Astrocyte (in vitro differentiated cells and primary cell): ENCODE results near the gene UBE2L6. TPM values are rescaled to one million over a fixed set of nuclear protein-coding genes. Genes with fewer than 3 reads are reported as not detected.

Experiments used
- DNase-seq: peaks from one replicate; pipeline ENCODE4 v3.0.0-alpha.2; 2010; ENCODE audit warnings: low read depth
- FAIRE-seq: peaks from 2 replicates; lab custom pipeline; 2011; peaks lifted over from hg19 to GRCh38; lab: Jason Lieb, UNC
- H2AFZ ChIP-seq: 2 replicates; pipeline ENCODE4 v1.6.0; 2012; ENCODE audit warnings: low read depth, low read length, inconsistent platforms
- H3K27ac ChIP-seq: 2 replicates; pipeline ENCODE4 v1.5.1; 2011; ENCODE audit warnings: low read depth, low read length, inconsistent platforms
- H3K27me3 ChIP-seq: 2 replicates; pipeline ENCODE4 v1.6.0; 2011; ENCODE audit warnings: low read length, inconsistent platforms; ENCODE audit not compliant: insufficient read depth
- H3K36me3 ChIP-seq: 2 replicates; pipeline ENCODE4 v1.5.1; 2011; ENCODE audit warnings: low read length, inconsistent platforms; ENCODE audit not compliant: insufficient read depth
- H3K4me1 ChIP-seq: 2 replicates; pipeline ENCODE4 v1.5.1; 2011; ENCODE audit warnings: low read length, inconsistent platforms; ENCODE audit not compliant: insufficient read depth
- H3K4me2 ChIP-seq: 2 replicates; pipeline ENCODE4 v1.6.0; 2012; ENCODE audit warnings: low read length, inconsistent platforms
- H3K4me3 ChIP-seq: 2 replicates; pipeline ENCODE4 v1.5.1; 2011; ENCODE audit warnings: low read depth, mild to moderate bottlenecking, low read length, inconsistent platforms; ENCODE audit not compliant: insufficient read depth
- H3K79me2 ChIP-seq: 2 replicates; pipeline ENCODE4 v1.6.0; 2012; ENCODE audit warnings: mild to moderate bottlenecking, low read length, inconsistent platforms; ENCODE audit not compliant: insufficient read depth
- H3K9ac ChIP-seq: 2 replicates; pipeline ENCODE4 v1.6.0; 2012; ENCODE audit warnings: mild to moderate bottlenecking, low read length, inconsistent platforms
- H3K9me3 ChIP-seq: 2 replicates; pipeline ENCODE4 v1.5.1; 2012; ENCODE audit warnings: low read depth, mild to moderate bottlenecking, low read length, inconsistent platforms; ENCODE audit not compliant: insufficient read depth
- H4K20me1 ChIP-seq: 2 replicates; pipeline ENCODE4 v1.6.0; 2012; ENCODE audit warnings: low read length, inconsistent platforms; ENCODE audit not compliant: insufficient read depth
- H3K27ac Mint-ChIP-seq: one replicate; pipeline ENCODE4 v1.8.0; 2021; ENCODE audit warnings: mild to moderate bottlenecking, mixed read lengths; ENCODE audit not compliant: unreplicated experiment
- H3K27me3 Mint-ChIP-seq: one replicate; pipeline ENCODE4 v1.8.0; 2021; ENCODE audit warnings: low read depth, mixed read lengths; ENCODE audit not compliant: unreplicated experiment
- H3K36me3 Mint-ChIP-seq: one replicate; pipeline ENCODE4 v1.8.0; 2021; ENCODE audit warnings: low read depth, mixed read lengths; ENCODE audit not compliant: unreplicated experiment
- H3K4me1 Mint-ChIP-seq: one replicate; pipeline ENCODE4 v1.8.0; 2021; ENCODE audit warnings: low read depth, mixed read lengths; ENCODE audit not compliant: unreplicated experiment
- H3K4me3 Mint-ChIP-seq: one replicate; pipeline ENCODE4 v1.8.0; 2021; ENCODE audit warnings: mild to moderate bottlenecking, moderate library complexity, mixed read lengths; ENCODE audit not compliant: unreplicated experiment
- H3K9me3 Mint-ChIP-seq: one replicate; pipeline ENCODE4 v1.8.0; 2021; ENCODE audit warnings: mild to moderate bottlenecking, mixed read lengths; ENCODE audit not compliant: unreplicated experiment
- CTCF ChIP-seq: IDR thresholded peaks from 2 replicates; pipeline ENCODE4 v1.5.1; 2011; ENCODE audit warnings: low read depth, mild to moderate bottlenecking, inconsistent platforms, low read length, moderate library complexity; ENCODE audit not compliant: insufficient read depth
- EZH2 ChIP-seq: IDR thresholded peaks from 2 replicates; pipeline ENCODE4 v1.6.1; 2012; ENCODE audit warnings: mild to moderate bottlenecking, low read length, inconsistent platforms; ENCODE audit not compliant: insufficient read depth
- total RNA-seq: library from RNA; stranded (reverse); gene quantifications from 2 replicates; pipeline ENCODE4 v1.2.1, GENCODE V29; 2021

The UBE2L6 gene
- total RNA-seq, 1 donor from 2014 or later, result 159 TPM

DNA sequence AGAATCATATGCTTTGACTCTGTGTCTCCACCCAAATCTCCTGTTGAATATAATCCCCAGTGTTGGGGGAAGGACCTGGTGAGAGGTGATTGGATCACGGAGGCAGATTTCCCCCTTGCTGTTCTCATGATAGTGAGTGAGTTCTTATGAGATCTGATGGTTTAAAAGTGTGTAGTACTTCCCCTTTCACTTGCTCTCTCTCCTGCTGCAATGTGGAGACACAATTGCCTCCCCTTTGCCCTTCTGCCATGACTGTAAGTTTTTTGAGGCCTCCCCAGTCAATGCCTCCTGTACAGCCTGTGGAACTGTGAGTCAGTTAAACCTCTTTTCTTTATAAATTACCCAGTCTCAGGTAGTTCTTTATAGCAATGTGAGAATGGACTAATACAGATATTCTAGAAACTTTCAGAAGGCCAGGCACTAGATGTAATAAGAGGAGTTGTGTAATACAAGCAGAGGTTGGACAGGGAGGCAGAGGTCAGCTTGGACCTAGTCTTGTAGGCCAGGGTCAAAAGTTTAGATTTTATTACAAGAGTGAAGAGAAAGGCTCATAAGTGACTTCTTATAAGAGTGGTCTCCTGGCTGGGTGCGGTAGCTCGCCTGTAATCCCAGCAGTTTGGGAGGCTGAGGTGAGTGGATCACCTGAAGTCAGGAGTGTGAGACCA lies 20.7 kb upstream of the UBE2L6 start:
- no peak overlapping the region for H3K27ac Mint-ChIP-seq
- H3K27ac ChIP-seq, result no peak overlapping the region
- H3K9ac ChIP-seq, result no peak overlapping the region
- no peaks in the 10 kb centered on the region for H3K27me3 Mint-ChIP-seq
- no peak overlapping the region for H3K4me3 ChIP-seq
- H3K27me3 ChIP-seq, result peaks cover 7% of the 10 kb centered on the region
- no peaks in the 10 kb centered on the region for H3K4me1 ChIP-seq
- H3K4me2 ChIP-seq, result no peak overlapping the region
- H3K9me3 Mint-ChIP-seq, result peaks cover 2% of the 10 kb centered on the region
- H3K4me1 Mint-ChIP-seq, result peaks cover 18% of the 10 kb centered on the region
- DNase-seq (no peak), FAIRE-seq (no peak)
- no peaks in the 10 kb centered on the region for H3K79me2 ChIP-seq
- no peaks in the 10 kb centered on the region for H3K36me3 ChIP-seq
- H3K36me3 Mint-ChIP-seq, result peaks cover 2% of the 10 kb centered on the region
- no peaks in the 10 kb centered on the region for H4K20me1 ChIP-seq
- no peaks in the 10 kb centered on the region for H3K9me3 ChIP-seq
- H2AFZ ChIP-seq, result no peak overlapping the region
- H3K4me3 Mint-ChIP-seq, result no peak overlapping the region
- TF ChIP-seq EZH2, result no peak
- TF ChIP-seq CTCF, result no peak

DNA sequence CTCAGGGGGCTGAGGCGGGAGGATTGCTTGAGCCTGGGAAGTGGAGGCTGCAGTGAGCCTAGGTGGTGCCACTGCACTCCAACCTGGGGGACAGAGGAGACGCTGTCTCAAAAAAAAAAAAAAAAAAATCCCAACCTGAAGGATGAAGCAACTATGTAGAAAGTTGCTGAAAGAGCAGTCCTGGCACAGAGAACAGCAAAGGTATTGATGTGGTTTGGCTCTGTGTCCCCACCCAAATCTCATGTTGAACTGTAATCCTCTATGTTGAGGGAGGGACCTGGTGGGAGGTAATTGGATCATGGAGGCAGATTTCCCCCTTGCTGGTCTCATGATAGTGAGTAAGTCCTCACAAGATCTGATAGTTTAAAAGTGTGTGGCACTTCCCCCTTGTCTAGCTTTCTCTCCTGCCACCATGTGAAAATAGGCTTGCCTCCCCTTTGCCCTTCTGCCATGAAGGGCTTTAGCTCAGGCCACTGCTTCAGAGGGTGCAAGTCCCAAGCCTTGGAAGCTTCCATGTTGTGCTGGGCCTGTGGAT lies 19.3 kb upstream of the UBE2L6 start:
- Histone ChIP-seq H3K4me1 (no peaks in the 10 kb centered on the region), H3K4me3 (no peak overlapping the region), H3K79me2 (no peaks in the 10 kb centered on the region), H3K36me3 (no peaks in the 10 kb centered on the region), H3K27me3 (peaks cover 7% of the 10 kb centered on the region), H3K9ac (no peak overlapping the region), H3K9me3 (no peaks in the 10 kb centered on the region), H3K27ac (no peak overlapping the region), H3K4me2 (no peak overlapping the region), H2AFZ (no peak overlapping the region), H4K20me1 (no peaks in the 10 kb centered on the region)
- Mint-ChIP-seq H3K27ac (no peak overlapping the region), H3K4me3 (no peak overlapping the region), H3K36me3 (peaks cover 2% of the 10 kb centered on the region), H3K9me3 (peaks cover 2% of the 10 kb centered on the region), H3K27me3 (no peaks in the 10 kb centered on the region), H3K4me1 (peaks cover 15% of the 10 kb centered on the region)
- DNase-seq, result no peak
- FAIRE-seq, result no peak
- TF ChIP-seq CTCF (no peak), EZH2 (no peak)

DNA sequence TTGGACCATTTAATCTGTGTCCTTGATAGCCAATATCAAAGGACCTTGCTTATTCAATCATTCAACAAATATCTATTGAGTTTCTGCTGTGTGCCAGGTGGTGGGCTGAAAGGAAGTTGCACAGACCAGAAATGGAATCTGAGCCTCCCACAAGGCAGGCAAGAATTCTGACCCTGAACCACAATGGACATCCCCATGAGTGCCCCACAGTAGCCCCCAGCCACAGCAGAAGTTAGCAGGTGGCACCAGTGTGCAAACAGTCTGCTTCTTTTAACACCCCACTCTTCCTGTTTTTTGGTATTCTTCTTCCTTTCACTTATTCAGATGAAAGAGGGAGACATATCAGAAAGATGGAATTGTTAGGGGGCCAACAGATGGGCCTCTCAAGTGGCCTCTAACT lies 17.8 kb upstream of the UBE2L6 start:
- no peak for FAIRE-seq
- H3K4me1 ChIP-seq, result no peaks in the 10 kb centered on the region
- no peaks in the 10 kb centered on the region for H3K9me3 ChIP-seq
- no peak overlapping the region for H3K4me2 ChIP-seq
- peaks cover 4% of the 10 kb centered on the region for H3K27me3 ChIP-seq
- H4K20me1 ChIP-seq, result no peaks in the 10 kb centered on the region
- H3K27me3 Mint-ChIP-seq, result peaks cover under 1% of the 10 kb centered on the region
- TF ChIP-seq EZH2 (no peak), CTCF (no peak)
- peaks cover 2% of the 10 kb centered on the region for H3K9me3 Mint-ChIP-seq
- H3K27ac Mint-ChIP-seq, result no peak overlapping the region
- H3K9ac ChIP-seq, result no peak overlapping the region
- no peak overlapping the region for H3K4me3 ChIP-seq
- H3K36me3 ChIP-seq, result no peaks in the 10 kb centered on the region
- H3K4me1 Mint-ChIP-seq, result peaks cover 15% of the 10 kb centered on the region
- no peak overlapping the region for H3K27ac ChIP-seq
- H3K79me2 ChIP-seq, result no peaks in the 10 kb centered on the region
- H3K4me3 Mint-ChIP-seq, result no peak overlapping the region
- no peak for DNase-seq
- H2AFZ ChIP-seq, result no peak overlapping the region
- no peaks in the 10 kb centered on the region for H3K36me3 Mint-ChIP-seq
